ENCODE data around the gene XRCC6. TPM values are rescaled to one million over a fixed set of nuclear protein-coding genes. Genes with fewer than 3 reads are reported as not detected.
"Not testable (repeated sequence)": the region's sequence is repeated elsewhere in the genome, so short reads cannot be mapped to it uniquely, and the experiment has no call there.

XRCC6 gene
- 100 to 1,000 TPM; 138 to 248 (median 166) TPM for polyA plus RNA-seq
- long read RNA-seq, donor 1, transcript XRCC6-201 (12 exons, 2,709 nt) = minor isoform, 15 of 266 reads
- long read RNA-seq, donor 1, transcript XRCC6-202 (13 exons, 2,296 nt) = major isoform, 128 of 266 reads
- long read RNA-seq, donor 1, partial matches to known transcripts = 100 of 266 reads
- long read RNA-seq, donor 1, other reads (novel, unspliced or antisense) = 21 of 266 reads
- long read RNA-seq, donor 2, transcript XRCC6-201 (12 exons, 2,709 nt) = minor isoform, 8 of 42 reads
- long read RNA-seq, donor 2, transcript XRCC6-202 (13 exons, 2,296 nt) = major isoform, 26 of 42 reads
- long read RNA-seq, donor 2, partial matches to known transcripts = 6 of 42 reads
- long read RNA-seq, donor 2, other reads (novel, unspliced or antisense) = 0 of 42 reads
- long read RNA-seq, donor 3, transcript XRCC6-202 (13 exons, 2,296 nt) = major isoform, 17 of 71 reads
- long read RNA-seq, donor 3, partial matches to known transcripts = 52 of 71 reads
- long read RNA-seq, donor 3, other reads (novel, unspliced or antisense) = 0 of 71 reads
- long read RNA-seq, donor 4, partial matches to known transcripts = 0 of 1 reads
- long read RNA-seq, donor 4, other reads (novel, unspliced or antisense) = 0 of 1 reads
- long read RNA-seq, donor 5, transcript XRCC6-202 (13 exons, 2,296 nt) = major isoform, 9 of 43 reads
- long read RNA-seq, donor 5, partial matches to known transcripts = 34 of 43 reads
- long read RNA-seq, donor 5, other reads (novel, unspliced or antisense) = 0 of 43 reads
- long read RNA-seq, donor 6, transcript XRCC6-202 (13 exons, 2,296 nt) = major isoform, 46 of 72 reads
- long read RNA-seq, donor 6, transcript XRCC6-201 (12 exons, 2,709 nt) = minor isoform, 6 of 72 reads
- long read RNA-seq, donor 6, partial matches to known transcripts = 19 of 72 reads
- long read RNA-seq, donor 6, other reads (novel, unspliced or antisense) = 0 of 72 reads
- long read RNA-seq, donor 7, transcript XRCC6-201 (12 exons, 2,709 nt) = minor isoform, 8 of 176 reads
- long read RNA-seq, donor 7, transcript XRCC6-202 (13 exons, 2,296 nt) = major isoform, 98 of 176 reads
- long read RNA-seq, donor 7, partial matches to known transcripts = 64 of 176 reads
- long read RNA-seq, donor 7, other reads (novel, unspliced or antisense) = 5 of 176 reads
- long read RNA-seq, donor 8, partial matches to known transcripts = 0 of 2 reads
- long read RNA-seq, donor 8, other reads (novel, unspliced or antisense) = 0 of 2 reads
- long read RNA-seq, donor 9, transcript XRCC6-202 (13 exons, 2,296 nt) = major isoform, 12 of 47 reads
- long read RNA-seq, donor 9, partial matches to known transcripts = 14 of 47 reads
- long read RNA-seq, donor 9, other reads (novel, unspliced or antisense) = 18 of 47 reads
- long read RNA-seq, donor 10, transcript XRCC6-201 (12 exons, 2,709 nt) = minor isoform, 15 of 111 reads
- long read RNA-seq, donor 10, transcript XRCC6-202 (13 exons, 2,296 nt) = major isoform, 58 of 111 reads
- long read RNA-seq, donor 10, partial matches to known transcripts = 31 of 111 reads
- long read RNA-seq, donor 10, other reads (novel, unspliced or antisense) = 7 of 111 reads

- Histone ChIP-seq H3K4me3 (ENCODE audit: low read depth in 1 of 3, low read length in 3 of 3) (peak within 1 kb of the TSS; percentile 77 to 93 (median 82)), H3K4me1 (ENCODE audit: control insufficient read depth in 3 of 3, insufficient read depth in 2 of 3, low read depth in 1 of 3, low read length in 2 of 3) (peaks cover 3 to 18% (median 6%) of the 10 kb centered on the region in 3 donors), H3K9me3 (ENCODE audit: control insufficient read depth in 2 of 2, insufficient read depth in 1 of 2, low read depth in 1 of 2, low read length in 1 of 2) (no peaks in the 10 kb centered on the region), H3K27ac (ENCODE audit: low read depth in 1 of 3, low read length in 2 of 3) (peak within 1 kb of the TSS; percentile 96 to 97 (median 96)), H3K27me3 (ENCODE audit: control insufficient read depth in 3 of 3, insufficient read depth in 3 of 3, low read length in 3 of 3) (no peaks in the 10 kb centered on the region), H3K36me3 (ENCODE audit: control insufficient read depth in 3 of 3, insufficient read depth in 2 of 3, low read depth in 1 of 3, low read length in 3 of 3) (peaks cover 0 to 39% (median 2%) of the 10 kb centered on the region in 3 donors)
- no peak for FAIRE-seq
- DNase-seq = peak; percentile 100
- 0 to 1% (median 0%) methylated on average over 67 to 70 of the region's 70 CpGs for WGBS, 3 donors
These were observed at the start of gene XRCC6 for GRCh38 chr22:41621099-41621910. Gene XRCC6 (plus strand): TSS chr22:41621295. CDS start chr22:41622005, 710 bp downstream.

DNA sequence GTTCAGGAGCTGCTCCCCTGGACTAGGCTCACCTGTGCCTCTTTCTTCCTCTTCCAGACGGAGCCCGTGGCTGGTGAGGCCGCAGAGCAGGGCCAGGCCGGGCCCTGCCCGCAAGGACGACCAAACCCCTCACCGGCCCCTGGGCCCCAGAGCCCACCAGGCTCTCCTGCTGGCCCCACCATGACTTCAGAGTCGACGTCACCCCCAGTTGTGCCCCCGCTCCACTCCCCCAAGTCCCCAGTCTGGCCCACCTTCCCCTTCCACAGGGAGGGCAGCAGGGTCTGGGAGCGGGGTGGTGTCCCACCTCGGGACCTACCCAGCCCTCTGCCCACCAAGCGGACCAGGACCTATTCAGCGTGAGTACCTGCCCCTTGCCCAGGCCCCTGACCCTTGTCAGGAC lies 49.3 kb upstream of the XRCC6 start:
- H3K4me1 ChIP-seq (ENCODE audit: control insufficient read depth in 3 of 3, insufficient read depth in 2 of 3, low read depth in 1 of 3, low read length in 2 of 3) = peaks cover 0 to 4% (median 0%) of the 10 kb centered on the region in 3 donors
- H3K27me3 ChIP-seq (ENCODE audit: control insufficient read depth in 3 of 3, insufficient read depth in 3 of 3, low read length in 3 of 3) = no peaks in the 10 kb centered on the region
- peaks cover 0 to 32% (median 3%) of the 10 kb centered on the region in 3 donors for H3K36me3 ChIP-seq (ENCODE audit: control insufficient read depth in 3 of 3, insufficient read depth in 2 of 3, low read depth in 1 of 3, low read length in 3 of 3)
- H3K27ac ChIP-seq (ENCODE audit: low read depth in 1 of 3, low read length in 2 of 3) = no peak overlapping the region
- H3K9me3 ChIP-seq (ENCODE audit: control insufficient read depth in 2 of 2, insufficient read depth in 1 of 2, low read depth in 1 of 2, low read length in 1 of 2) = no peaks in the 10 kb centered on the region
- no peak for DNase-seq
- H3K4me3 ChIP-seq (ENCODE audit: low read depth in 1 of 3, low read length in 3 of 3) = no peak overlapping the region
- FAIRE-seq = no peak
- 94 to 96% (median 94%) methylated on average over 13 to 14 of the region's 14 CpGs for WGBS, 3 donors

DNA sequence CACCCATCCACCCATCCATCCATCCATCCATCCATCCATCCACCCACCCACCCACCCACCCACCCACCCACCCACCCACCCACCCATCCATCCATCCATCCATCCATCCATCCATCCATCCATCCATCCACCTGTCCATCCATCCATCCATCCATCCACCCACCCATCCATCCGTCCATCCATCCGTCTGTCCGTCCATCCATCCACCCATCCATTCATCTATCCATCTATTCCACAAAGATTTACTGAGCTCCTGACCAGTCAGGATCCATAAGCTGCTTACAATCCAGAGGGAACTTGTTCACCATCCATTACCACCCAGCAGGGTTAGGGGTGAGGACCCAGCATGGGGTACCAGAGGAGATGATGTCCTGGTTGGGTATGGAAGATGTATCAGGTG lies 48.8 kb upstream of the XRCC6 start:
- 89 to 96% (median 94%) methylated on average over 3 of the region's 3 CpGs for whole genome bisulfite sequencing, 3 donors
- H3K4me1 ChIP-seq (ENCODE audit: control insufficient read depth in 3 of 3, insufficient read depth in 2 of 3, low read depth in 1 of 3, low read length in 2 of 3); FAIRE-seq; H3K27me3 ChIP-seq (ENCODE audit: control insufficient read depth in 3 of 3, insufficient read depth in 3 of 3, low read length in 3 of 3); H3K27ac ChIP-seq (ENCODE audit: low read depth in 1 of 3, low read length in 2 of 3); H3K4me3 ChIP-seq (ENCODE audit: low read depth in 1 of 3, low read length in 3 of 3); DNase-seq; H3K9me3 ChIP-seq (ENCODE audit: control insufficient read depth in 2 of 2, insufficient read depth in 1 of 2, low read depth in 1 of 2, low read length in 1 of 2): not testable (repeated sequence)
- H3K36me3 ChIP-seq (ENCODE audit: control insufficient read depth in 3 of 3, insufficient read depth in 2 of 3, low read depth in 1 of 3, low read length in 3 of 3) = peaks cover 0 to 37% (median 5%) of the 10 kb centered on the region in 3 donors

DNA sequence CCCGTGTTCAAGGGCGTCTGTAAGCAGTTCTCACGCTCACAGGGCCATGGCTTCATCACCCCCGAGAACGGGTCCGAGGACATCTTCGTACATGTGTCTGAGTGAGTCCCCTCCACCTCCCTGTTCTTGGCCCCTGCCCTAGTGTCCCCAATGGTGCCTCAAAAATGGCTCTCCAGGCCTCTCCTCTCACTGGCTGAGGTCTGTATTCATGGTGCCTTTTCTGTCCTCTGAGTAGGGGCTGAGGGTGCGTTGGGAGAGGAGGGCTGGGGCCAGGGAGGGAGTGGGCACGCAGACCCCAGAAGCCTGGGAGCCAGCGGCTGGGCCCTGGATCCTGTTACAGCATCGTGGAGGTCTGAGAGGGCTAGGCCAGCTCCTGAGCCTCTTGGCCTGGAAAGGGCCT lies 47.4 kb upstream of the XRCC6 start:
- WGBS, 3 donors = 88 to 91% (median 90%) methylated on average over 11 of the region's 11 CpGs
- Histone ChIP-seq H3K36me3 (ENCODE audit: control insufficient read depth in 3 of 3, insufficient read depth in 2 of 3, low read depth in 1 of 3, low read length in 3 of 3) (peaks cover 0 to 51% (median 10%) of the 10 kb centered on the region in 3 donors), H3K27ac (ENCODE audit: low read depth in 1 of 3, low read length in 2 of 3) (no peak overlapping the region), H3K27me3 (ENCODE audit: control insufficient read depth in 3 of 3, insufficient read depth in 3 of 3, low read length in 3 of 3) (no peaks in the 10 kb centered on the region), H3K4me1 (ENCODE audit: control insufficient read depth in 3 of 3, insufficient read depth in 2 of 3, low read depth in 1 of 3, low read length in 2 of 3) (peaks cover 0 to 4% (median 0%) of the 10 kb centered on the region in 3 donors), H3K4me3 (ENCODE audit: low read depth in 1 of 3, low read length in 3 of 3) (no peak overlapping the region), H3K9me3 (ENCODE audit: control insufficient read depth in 2 of 2, insufficient read depth in 1 of 2, low read depth in 1 of 2, low read length in 1 of 2) (no peaks in the 10 kb centered on the region)
- no peak for DNase-seq
- FAIRE-seq = no peak

GRCh38 chr22:41574847-41575381 lies 46.2 kb upstream of the XRCC6 start:
- Histone ChIP-seq H3K9me3 (ENCODE audit: control insufficient read depth in 2 of 2, insufficient read depth in 1 of 2, low read depth in 1 of 2, low read length in 1 of 2) (no peaks in the 10 kb centered on the region), H3K4me3 (ENCODE audit: low read depth in 1 of 3, low read length in 3 of 3) (no peak overlapping the region), H3K36me3 (ENCODE audit: control insufficient read depth in 3 of 3, insufficient read depth in 2 of 3, low read depth in 1 of 3, low read length in 3 of 3) (peaks cover 0 to 63% (median 10%) of the 10 kb centered on the region in 3 donors), H3K4me1 (ENCODE audit: control insufficient read depth in 3 of 3, insufficient read depth in 2 of 3, low read depth in 1 of 3, low read length in 2 of 3) (peaks cover 0 to 2% (median 0%) of the 10 kb centered on the region in 3 donors), H3K27ac (ENCODE audit: low read depth in 1 of 3, low read length in 2 of 3) (no peak overlapping the region), H3K27me3 (ENCODE audit: control insufficient read depth in 3 of 3, insufficient read depth in 3 of 3, low read length in 3 of 3) (no peaks in the 10 kb centered on the region)
- FAIRE-seq (no peak), DNase-seq (no peak)
- WGBS, 3 donors = 72 to 79% (median 77%) methylated on average over 25 to 26 of the region's 26 CpGs

DNA sequence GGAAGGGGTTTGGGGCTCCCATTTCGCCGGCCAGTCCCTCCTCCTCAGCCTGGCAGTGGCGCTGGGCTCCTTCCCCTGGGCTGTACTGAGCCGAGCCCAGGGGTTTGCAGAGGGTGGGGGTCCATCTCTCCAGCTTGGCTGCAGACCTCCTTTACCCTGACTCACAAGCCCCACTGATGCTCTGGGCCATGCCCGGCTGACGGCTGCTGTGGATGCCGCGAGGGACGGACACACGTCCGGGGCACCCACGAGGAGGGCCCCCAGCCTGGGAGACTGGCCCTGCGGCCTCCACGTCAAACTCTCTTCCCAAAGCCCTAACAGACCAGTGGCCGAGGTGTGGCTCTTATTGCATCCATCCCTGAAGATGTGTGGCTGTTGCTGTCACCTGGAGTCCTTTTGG lies 45.6 kb upstream of the XRCC6 start:
- Histone ChIP-seq H3K9me3 (ENCODE audit: control insufficient read depth in 2 of 2, insufficient read depth in 1 of 2, low read depth in 1 of 2, low read length in 1 of 2) (no peaks in the 10 kb centered on the region), H3K27me3 (ENCODE audit: control insufficient read depth in 3 of 3, insufficient read depth in 3 of 3, low read length in 3 of 3) (no peaks in the 10 kb centered on the region), H3K27ac (ENCODE audit: low read depth in 1 of 3, low read length in 2 of 3) (no peak overlapping the region), H3K36me3 (ENCODE audit: control insufficient read depth in 3 of 3, insufficient read depth in 2 of 3, low read depth in 1 of 3, low read length in 3 of 3) (peaks cover 0 to 69% (median 10%) of the 10 kb centered on the region in 3 donors), H3K4me3 (ENCODE audit: low read depth in 1 of 3, low read length in 3 of 3) (no peak overlapping the region), H3K4me1 (ENCODE audit: control insufficient read depth in 3 of 3, insufficient read depth in 2 of 3, low read depth in 1 of 3, low read length in 2 of 3) (no peaks in the 10 kb centered on the region)
- DNase-seq = no peak
- no peak for FAIRE-seq
- WGBS, 3 donors = 87 to 93% (median 93%) methylated on average over 14 to 15 of the region's 15 CpGs

DNA sequence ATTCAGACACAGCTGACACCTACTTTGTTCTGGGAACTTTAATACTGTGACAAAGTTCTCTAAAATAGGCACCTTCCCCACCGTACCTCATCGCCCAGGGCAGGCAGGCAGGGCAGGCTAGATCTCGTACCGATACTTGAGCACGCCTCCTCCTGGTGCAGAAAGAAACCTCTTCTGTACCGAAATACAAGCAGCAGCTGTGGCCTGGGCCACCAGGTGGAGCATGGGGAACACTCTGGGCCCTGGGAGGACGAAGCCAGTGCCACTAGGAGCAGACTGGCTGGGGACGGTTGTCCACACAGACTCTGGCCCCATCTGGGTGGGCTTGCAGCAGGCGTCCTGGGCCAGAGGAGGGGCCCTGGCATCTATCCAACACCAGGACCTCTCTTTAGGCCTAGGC lies 44.2 kb upstream of the XRCC6 start:
- no peaks in the 10 kb centered on the region for H3K9me3 ChIP-seq (ENCODE audit: control insufficient read depth in 2 of 2, insufficient read depth in 1 of 2, low read depth in 1 of 2, low read length in 1 of 2)
- 74 to 79% (median 75%) methylated on average over 9 of the region's 9 CpGs for WGBS, 3 donors
- DNase-seq (peak; percentile 60 to 61), FAIRE-seq (no peak)
- H3K27ac ChIP-seq (ENCODE audit: low read depth in 1 of 3, low read length in 2 of 3) = no peak overlapping the region
- H3K27me3 ChIP-seq (ENCODE audit: control insufficient read depth in 3 of 3, insufficient read depth in 3 of 3, low read length in 3 of 3) = no peaks in the 10 kb centered on the region
- H3K36me3 ChIP-seq (ENCODE audit: control insufficient read depth in 3 of 3, insufficient read depth in 2 of 3, low read depth in 1 of 3, low read length in 3 of 3) = peaks cover 0 to 80% (median 10%) of the 10 kb centered on the region in 3 donors
- H3K4me1 ChIP-seq (ENCODE audit: control insufficient read depth in 3 of 3, insufficient read depth in 2 of 3, low read depth in 1 of 3, low read length in 2 of 3) = no peaks in the 10 kb centered on the region
- H3K4me3 ChIP-seq (ENCODE audit: low read depth in 1 of 3, low read length in 3 of 3) = no peak overlapping the region

Data from small intestine (tissue), 16 donors.